H9 (cell line): ENCODE data around the gene POLR2M. TPM values are rescaled to one million over a fixed set of nuclear protein-coding genes. Genes with fewer than 3 reads are reported as not detected.

ENCODE experiments used
- DNase-seq: peaks from one replicate; pipeline ENCODE4 v3.0.0-alpha.2; 2017
- H2AFZ ChIP-seq: one replicate; pipeline ENCODE4 v1.6.1; 2013; ENCODE audit warnings: mild to moderate bottlenecking, low read length, control low read depth, moderate library complexity
- H2AK5ac ChIP-seq: 2 replicates; pipeline ENCODE4 v1.6.1; 2013; ENCODE audit warnings: low read length, control low read depth, mixed read lengths; ENCODE audit not compliant: insufficient read length
- H2BK120ac ChIP-seq: one replicate; pipeline ENCODE4 v1.6.1; 2013; ENCODE audit warnings: low read depth, mild to moderate bottlenecking, low read length, control low read depth, inconsistent platforms; ENCODE audit not compliant: poor library complexity, severe bottlenecking
- H2BK12ac ChIP-seq: 2 replicates; pipeline ENCODE4 v1.6.1; 2013; ENCODE audit warnings: low read length, control low read depth, mixed read lengths, low read depth; ENCODE audit not compliant: insufficient read length
- H2BK15ac ChIP-seq: 2 replicates; pipeline ENCODE4 v1.6.1; 2013; ENCODE audit warnings: low read depth, low read length, control low read depth
- H2BK20ac ChIP-seq: one replicate; pipeline ENCODE4 v1.6.1; 2013; ENCODE audit warnings: low read depth, mild to moderate bottlenecking, low read length, control low read depth, inconsistent platforms; ENCODE audit not compliant: poor library complexity, severe bottlenecking
- H2BK5ac ChIP-seq: 2 replicates; pipeline ENCODE4 v1.6.1; 2013; ENCODE audit warnings: low read length, control low read depth, mixed read lengths; ENCODE audit not compliant: insufficient read length
- H3K14ac ChIP-seq: 2 replicates; pipeline ENCODE4 v1.6.1; 2013; ENCODE audit warnings: low read length, control low read depth; ENCODE audit not compliant: insufficient read depth
- H3K18ac ChIP-seq: 2 replicates; pipeline ENCODE4 v1.6.1; 2013; ENCODE audit warnings: low read depth, mild to moderate bottlenecking, mixed read lengths, low read length, control low read depth; ENCODE audit not compliant: insufficient read length
- H3K23ac ChIP-seq: 2 replicates; pipeline ENCODE4 v1.6.1; 2013; ENCODE audit warnings: low read length, control low read depth, mixed read lengths, low read depth; ENCODE audit not compliant: insufficient read length
- H3K23me2 ChIP-seq: 2 replicates; pipeline ENCODE4 v1.6.1; 2013; ENCODE audit warnings: low read depth, mild to moderate bottlenecking, mixed read lengths, low read length, control low read depth; ENCODE audit not compliant: insufficient read length, poor library complexity, severe bottlenecking
- H3K27ac ChIP-seq: 2 replicates; pipeline ENCODE4 v1.5.1; 2013; ENCODE audit warnings: low read length, control low read depth, mixed read lengths, low read depth; ENCODE audit not compliant: insufficient read length
- H3K27me3 ChIP-seq: 2 replicates; pipeline ENCODE4 v1.6.1; 2013; ENCODE audit warnings: low read length, control low read depth, inconsistent platforms; ENCODE audit not compliant: insufficient read depth
- H3K4ac ChIP-seq: 2 replicates; pipeline ENCODE4 v1.6.1; 2013; ENCODE audit warnings: low read depth, mild to moderate bottlenecking, control low read depth, inconsistent platforms, low read length, moderate library complexity
- H3K4me1 ChIP-seq: 2 replicates; pipeline ENCODE4 v1.6.1; 2013; ENCODE audit warnings: low read length, control low read depth, inconsistent platforms; ENCODE audit not compliant: insufficient read depth
- H3K4me2 ChIP-seq: 2 replicates; pipeline ENCODE4 v1.6.1; 2013; ENCODE audit warnings: low read length, control low read depth, mixed read lengths; ENCODE audit not compliant: insufficient read length, insufficient read depth
- H3K56ac ChIP-seq: 2 replicates; pipeline ENCODE4 v1.6.1; 2013; ENCODE audit warnings: low read depth, mild to moderate bottlenecking, mixed read lengths, low read length, control low read depth; ENCODE audit not compliant: insufficient read length
- H3K79me1 ChIP-seq: 2 replicates; pipeline ENCODE4 v1.6.1; 2013; ENCODE audit warnings: low read depth, mild to moderate bottlenecking, moderate library complexity, low read length, control low read depth, inconsistent platforms; ENCODE audit not compliant: insufficient read depth, poor library complexity, severe bottlenecking
- H3K79me2 ChIP-seq: 2 replicates; pipeline ENCODE4 v1.6.1; 2013; ENCODE audit warnings: low read length, control low read depth, inconsistent platforms; ENCODE audit not compliant: insufficient read depth
- H3K9ac ChIP-seq: 2 replicates; pipeline ENCODE4 v1.6.1; 2013; ENCODE audit warnings: low read length, control low read depth, mixed read lengths; ENCODE audit not compliant: insufficient read length; ENCODE audit errors: extremely low read depth
- H3K9me3 ChIP-seq: one replicate; pipeline ENCODE4 v1.6.1; 2013; ENCODE audit warnings: low read depth, low read length, inconsistent platforms; ENCODE audit not compliant: control insufficient read depth
- H3T11ph ChIP-seq: one replicate; pipeline ENCODE4 v1.6.1; 2013; ENCODE audit warnings: mild to moderate bottlenecking, low read length, control low read depth, inconsistent platforms
- H4K20me1 ChIP-seq: one replicate; pipeline ENCODE4 v1.6.1; 2013; ENCODE audit not compliant: control insufficient read depth, insufficient read length, insufficient read depth
- H4K5ac ChIP-seq: 2 replicates; pipeline ENCODE4 v1.6.1; 2013; ENCODE audit warnings: low read depth, mild to moderate bottlenecking, mixed read lengths, low read length, control low read depth; ENCODE audit not compliant: insufficient read length
- H4K8ac ChIP-seq: replicated peaks from 2 replicates; pipeline ENCODE4 v1.6.1; 2013; ENCODE audit warnings: low read length, control low read depth, mixed read lengths, low read depth; ENCODE audit not compliant: insufficient read length
- H4K91ac ChIP-seq: 2 replicates; pipeline ENCODE4 v1.6.1; 2013; ENCODE audit warnings: low read depth, mild to moderate bottlenecking, moderate library complexity, mixed read lengths, low read length, control low read depth; ENCODE audit not compliant: insufficient read length
- H3K27ac Mint-ChIP-seq, 3 experiments: 2 replicates in 2 of 3; 3 replicates in 1 of 3; pipeline ENCODE4 v1.8.0; 2020 to 2021; ENCODE audit warnings: mixed read lengths in 3 of 3, mild to moderate bottlenecking in 1 of 3, moderate library complexity in 1 of 3
- H3K27me3 Mint-ChIP-seq: 2 replicates; pipeline ENCODE4 v1.8.0; 2021; ENCODE audit warnings: low read depth, mild to moderate bottlenecking, moderate library complexity, mixed read lengths
- H3K36me3 Mint-ChIP-seq, 3 experiments: 2 replicates in 2 of 3; 3 replicates in 1 of 3; pipeline ENCODE4 v1.8.0; 2020 to 2021; ENCODE audit warnings: low read depth in 3 of 3, mixed read lengths in 3 of 3; ENCODE audit not compliant: insufficient read depth in 1 of 3
- H3K4me1 Mint-ChIP-seq, 2 experiments: 2 replicates each; pipeline ENCODE4 v1.8.0; 2020; ENCODE audit warnings: mixed read lengths in 2 of 2
- H3K4me3 Mint-ChIP-seq, 2 experiments: 2 replicates in 1 of 2; 3 replicates in 1 of 2; pipeline ENCODE4 v1.8.0; 2020 to 2021; ENCODE audit warnings: mild to moderate bottlenecking in 2 of 2, mixed read lengths in 2 of 2, moderate library complexity in 1 of 2
- H3K9me3 Mint-ChIP-seq, 2 experiments: 2 replicates in 1 of 2; 3 replicates in 1 of 2; pipeline ENCODE4 v1.8.0; 2020; ENCODE audit warnings: mild to moderate bottlenecking in 2 of 2, mixed read lengths in 2 of 2, moderate library complexity in 1 of 2
- WGBS: extraction: QIAGEN DNeasy Blood & Tissue Kit; methylation state at CpG from one replicate; pipeline ENCODE4 v1.1.7; 2013; ENCODE audit warnings: missing lambda C conversion rate, low lambda C conversion rate, mixed read lengths; ENCODE audit not compliant: insufficient read length; ENCODE audit errors: extremely low coverage; 5-methylcytosine and 5-hydroxymethylcytosine counted together
- long read RNA-seq: library from polyadenylated mRNA; unstranded; transcript quantifications from one replicate; pipeline ENCODE4 v2.0.0, GENCODE V29; 2020
- total RNA-seq: library from RNA; stranded (reverse); gene quantifications from 2 replicates; pipeline ENCODE4 v1.2.1, GENCODE V29; 2021
- TF ChIP-seq, protein P1 (sequence below): fragments of 200-600 bp; sonication (generic); conservative IDR thresholded peaks from 3 replicates; pipeline ENCODE4 v1.8.0; 2021; ENCODE audit warnings: antibody characterized with exemption, mild to moderate bottlenecking

Gene POLR2M
- 59.8 and 67.3 TPM in 2 replicates for total RNA-seq
- long read RNA-seq, full-length matches to known transcripts = 161 of 178 reads
- long read RNA-seq, partial matches to known transcripts = 2 of 178 reads
- long read RNA-seq, other reads (novel, unspliced or antisense) = 15 of 178 reads

DNA sequence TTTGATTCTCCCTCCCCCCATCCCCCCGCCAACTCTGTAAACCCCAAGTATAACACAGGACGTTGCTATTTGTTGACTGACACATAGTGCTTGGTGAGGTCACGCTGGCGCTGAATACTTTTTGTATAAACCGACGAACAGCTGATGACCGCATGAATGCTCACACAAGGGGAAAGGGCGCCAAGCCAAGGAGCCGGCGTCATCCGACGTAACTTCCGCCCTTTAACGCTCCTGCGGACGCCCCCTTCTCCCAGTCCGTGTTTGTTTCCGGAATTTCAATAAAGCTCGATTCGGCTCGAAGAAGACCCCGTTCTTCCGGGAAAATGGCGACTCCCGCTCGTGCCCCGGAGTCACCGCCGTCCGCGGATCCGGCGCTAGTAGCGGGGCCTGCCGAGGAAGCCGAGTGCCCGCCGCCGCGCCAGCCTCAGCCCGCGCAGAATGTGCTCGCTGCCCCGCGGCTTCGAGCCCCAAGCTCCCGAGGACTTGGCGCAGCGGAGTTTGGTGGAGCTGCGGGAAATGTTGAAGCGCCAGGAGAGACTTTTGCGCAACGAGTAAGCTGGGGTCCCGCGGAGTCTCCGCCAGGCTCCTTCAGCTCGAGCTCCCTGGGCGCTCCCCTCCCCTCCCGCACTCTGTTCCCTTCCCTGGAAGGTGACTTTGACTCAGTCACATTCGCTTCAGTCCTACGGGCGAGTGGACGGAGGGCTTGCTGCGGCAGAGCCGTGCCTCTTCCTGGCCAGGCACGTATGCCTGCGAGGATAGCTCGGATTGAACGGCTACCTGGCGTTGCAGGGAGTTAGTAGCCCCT, at the start of gene POLR2M:
Gene POLR2M (plus strand): TSS at position 310 of the 805 bp plus-strand sequence. CDS start 129 bp downstream, at position 439.
- no peaks in the 10 kb centered on the region for H3K4me1 ChIP-seq
- no peak within 1 kb of the TSS for H4K91ac ChIP-seq
- peak within 1 kb of the TSS; percentile 82 for H3K18ac ChIP-seq
- Mint-ChIP-seq H3K4me1 (peaks cover 9 to 22% of the 10 kb centered on the region in 2 experiments), H3K9me3 (peaks cover 0 to 6% of the 10 kb centered on the region in 2 experiments; a peak in 1 of 5 replicates), H3K27me3 (peaks cover 45% of the 10 kb centered on the region), H3K4me3 (peak within 1 kb of the TSS; percentile 85 to 93), H3K36me3 (peaks cover 5 to 29% (median 27%) of the 10 kb centered on the region in 3 experiments; a peak in 6 of 7 replicates), H3K27ac (peak within 1 kb of the TSS in 2 of 3 experiments; percentile 50 to 94; a peak in 6 of 7 replicates)
- H3K23me2 ChIP-seq = peaks cover 9% of the 10 kb centered on the region
- peak within 1 kb of the TSS; percentile 63 for H2BK12ac ChIP-seq
- no peak within 1 kb of the TSS for H3K56ac ChIP-seq
- TF ChIP-seq, protein P1, sequence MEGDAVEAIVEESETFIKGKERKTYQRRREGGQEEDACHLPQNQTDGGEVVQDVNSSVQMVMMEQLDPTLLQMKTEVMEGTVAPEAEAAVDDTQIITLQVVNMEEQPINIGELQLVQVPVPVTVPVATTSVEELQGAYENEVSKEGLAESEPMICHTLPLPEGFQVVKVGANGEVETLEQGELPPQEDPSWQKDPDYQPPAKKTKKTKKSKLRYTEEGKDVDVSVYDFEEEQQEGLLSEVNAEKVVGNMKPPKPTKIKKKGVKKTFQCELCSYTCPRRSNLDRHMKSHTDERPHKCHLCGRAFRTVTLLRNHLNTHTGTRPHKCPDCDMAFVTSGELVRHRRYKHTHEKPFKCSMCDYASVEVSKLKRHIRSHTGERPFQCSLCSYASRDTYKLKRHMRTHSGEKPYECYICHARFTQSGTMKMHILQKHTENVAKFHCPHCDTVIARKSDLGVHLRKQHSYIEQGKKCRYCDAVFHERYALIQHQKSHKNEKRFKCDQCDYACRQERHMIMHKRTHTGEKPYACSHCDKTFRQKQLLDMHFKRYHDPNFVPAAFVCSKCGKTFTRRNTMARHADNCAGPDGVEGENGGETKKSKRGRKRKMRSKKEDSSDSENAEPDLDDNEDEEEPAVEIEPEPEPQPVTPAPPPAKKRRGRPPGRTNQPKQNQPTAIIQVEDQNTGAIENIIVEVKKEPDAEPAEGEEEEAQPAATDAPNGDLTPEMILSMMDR = no peak
- peak within 1 kb of the TSS; percentile 96 for H3K14ac ChIP-seq
- no peak within 1 kb of the TSS for H4K8ac ChIP-seq
- peaks cover 2% of the 10 kb centered on the region for H3K79me1 ChIP-seq
- no peak within 1 kb of the TSS for H2AK5ac ChIP-seq
- no peak within 1 kb of the TSS for H2BK120ac ChIP-seq
- no peak within 1 kb of the TSS for H3K27ac ChIP-seq
- H2AFZ ChIP-seq = no peak within 1 kb of the TSS
- H4K20me1 ChIP-seq = no peaks in the 10 kb centered on the region
- H3K9me3 ChIP-seq = no peaks in the 10 kb centered on the region
- no CpG with 5 or more reads among the region's 70 CpGs for WGBS
- H2BK15ac ChIP-seq = no peak within 1 kb of the TSS
- H3K4ac ChIP-seq = peak within 1 kb of the TSS; percentile 20; the same call in 1 of the 2 replicates
- H4K5ac ChIP-seq = peak within 1 kb of the TSS; percentile 89
- H3K23ac ChIP-seq = no peak within 1 kb of the TSS
- peak; percentile 90 for DNase-seq
- no peak within 1 kb of the TSS for H2BK20ac ChIP-seq
- H2BK5ac ChIP-seq = no peak within 1 kb of the TSS
- H3K27me3 ChIP-seq = no peaks in the 10 kb centered on the region
- H3K79me2 ChIP-seq = peaks cover 3% of the 10 kb centered on the region; the same call in 1 of the 2 replicates
- H3K9ac ChIP-seq = peak within 1 kb of the TSS; percentile 98
- H3T11ph ChIP-seq = no peak within 1 kb of the TSS
- H3K4me2 ChIP-seq = peak within 1 kb of the TSS; percentile 92
